IMR-90 (cell line): Measurements from ENCODE around the gene MUC20. TPM values are rescaled to one million over a fixed set of nuclear protein-coding genes. Genes with fewer than 3 reads are reported as not detected.
A peak's percentile ranks its signal among the peaks of the same experiment; 100 is the strongest.

Experiments used
- ATAC-seq: fragments of 200-7000 bp; cut with Tn5 transposase; 2 replicates; pipeline ENCODE4 v1.9.1; 2020; ENCODE audit warnings: low read depth, mild to moderate bottlenecking, moderate library complexity
- BruUV-seq: library from RNA; stranded (reverse); fragments of 400-500 nt; replicated peaks from 2 replicates; lab custom pipeline; 2021; lab: Mats Ljungman, UMichigan
- CTCF ChIA-PET: fragments of 300-600 bp; formaldehyde crosslinking; extraction: SDS; loops from one replicate; lab custom pipeline; 2021; ENCODE audit warnings: antibody characterized with exemption; lab: Yijun Ruan, JAX
- POLR2A ChIA-PET: fragments of 300-600 bp; sonication (Branson Sonifier 250); formaldehyde crosslinking; loops from one replicate; lab custom pipeline; 2022; ENCODE audit warnings: antibody characterized with exemption; ENCODE audit not compliant: unreplicated experiment; lab: Charles Lee
- DNase-seq: peaks from one replicate; pipeline ENCODE4 v3.0.0; 2013
- H2AFZ ChIP-seq: replicated peaks from 2 replicates; pipeline ENCODE3; 2013; ENCODE audit warnings: low read length, mild to moderate bottlenecking; ENCODE audit not compliant: poor library complexity
- H2AK5ac ChIP-seq: 2 replicates; pipeline ENCODE4 v1.6.1; 2013; ENCODE audit warnings: low read depth, low read length, inconsistent platforms
- H2AK9ac ChIP-seq: replicated peaks from 2 replicates; pipeline ENCODE3; 2013; ENCODE audit warnings: mild to moderate bottlenecking, low read depth, low read length, moderate library complexity; ENCODE audit not compliant: poor library complexity
- H2BK120ac ChIP-seq: 2 replicates; pipeline ENCODE4 v1.6.1; 2013; ENCODE audit warnings: low read depth, low read length, inconsistent platforms
- H2BK15ac ChIP-seq: 3 replicates; pipeline ENCODE4 v1.6.1; 2013; ENCODE audit warnings: low read depth, low read length, inconsistent platforms
- H2BK20ac ChIP-seq: 2 replicates; pipeline ENCODE4 v1.6.1; 2013; ENCODE audit warnings: low read depth, mild to moderate bottlenecking, inconsistent platforms, low read length, moderate library complexity
- H2BK5ac ChIP-seq: 2 replicates; pipeline ENCODE4 v1.6.1; 2013; ENCODE audit warnings: mild to moderate bottlenecking, low read depth, low read length, inconsistent platforms; ENCODE audit not compliant: poor library complexity, severe bottlenecking
- H3K14ac ChIP-seq: replicated peaks from 2 replicates; pipeline ENCODE4 v1.6.1; 2013; ENCODE audit warnings: low read depth, low read length, inconsistent platforms
- H3K18ac ChIP-seq: 2 replicates; pipeline ENCODE4 v1.6.1; 2013; ENCODE audit warnings: low read depth, low read length, control low read depth
- H3K23ac ChIP-seq: 2 replicates; pipeline ENCODE4 v1.6.1; 2013; ENCODE audit warnings: low read depth, low read length, inconsistent platforms
- H3K27ac ChIP-seq: 2 replicates; pipeline ENCODE4 v1.5.1; 2013; ENCODE audit warnings: mild to moderate bottlenecking, control low read depth, low read length; ENCODE audit not compliant: insufficient read depth
- H3K27me3 ChIP-seq: 2 replicates; pipeline ENCODE4 v1.6.1; 2013; ENCODE audit warnings: low read length; ENCODE audit not compliant: control insufficient read depth, insufficient read depth
- H3K36me3 ChIP-seq: 2 replicates; pipeline ENCODE4 v1.6.1; 2013; ENCODE audit warnings: low read length, mixed read lengths; ENCODE audit not compliant: control insufficient read depth, insufficient read depth
- H3K4ac ChIP-seq: 2 replicates; pipeline ENCODE4 v1.6.1; 2013; ENCODE audit warnings: low read depth, low read length, inconsistent platforms
- H3K4me1 ChIP-seq: 2 replicates; pipeline ENCODE4 v1.6.1; 2013; ENCODE audit warnings: low read length, mixed read lengths; ENCODE audit not compliant: control insufficient read depth, insufficient read depth
- H3K4me2 ChIP-seq: 2 replicates; pipeline ENCODE4 v1.6.1; 2013; ENCODE audit warnings: low read depth, mild to moderate bottlenecking, control low read depth, low read length, moderate library complexity
- H3K4me3 ChIP-seq: 2 replicates; pipeline ENCODE4 v1.5.1; 2013; ENCODE audit warnings: low read depth, mild to moderate bottlenecking, control low read depth, low read length, moderate library complexity; ENCODE audit not compliant: insufficient read depth
- H3K56ac ChIP-seq: 2 replicates; pipeline ENCODE4 v1.6.1; 2013; ENCODE audit warnings: low read length, inconsistent platforms; ENCODE audit not compliant: insufficient read depth; ENCODE audit errors: extremely low read depth
- H3K79me1 ChIP-seq, 2 experiments: 2 replicates each; pipeline ENCODE4 v1.6.1; 2013; ENCODE audit warnings: low read length in 2 of 2, inconsistent platforms in 1 of 2, low read depth in 1 of 2
- H3K9ac ChIP-seq: 2 replicates; pipeline ENCODE4 v1.6.1; 2013; ENCODE audit warnings: low read depth, low read length, control low read depth
- H3K9me1 ChIP-seq: 2 replicates; pipeline ENCODE4 v1.6.1; 2013; ENCODE audit warnings: low read length, inconsistent platforms; ENCODE audit not compliant: insufficient read depth
- H3K9me3 ChIP-seq: 2 replicates; pipeline ENCODE4 v1.6.1; 2013; ENCODE audit warnings: low read length; ENCODE audit not compliant: control insufficient read depth, insufficient read depth
- H4K20me1 ChIP-seq: 2 replicates; pipeline ENCODE4 v1.6.1; 2013; ENCODE audit warnings: low read length, inconsistent platforms; ENCODE audit not compliant: insufficient read depth
- H4K5ac ChIP-seq: 2 replicates; pipeline ENCODE4 v1.6.1; 2013; ENCODE audit warnings: mild to moderate bottlenecking, low read depth, low read length, control low read depth
- H4K8ac ChIP-seq, 2 experiments: 2 replicates each; pipeline ENCODE4 v1.6.1; 2013; ENCODE audit warnings: low read depth in 2 of 2, low read length in 2 of 2, control low read depth in 1 of 2, inconsistent platforms in 1 of 2
- H4K91ac ChIP-seq: 2 replicates; pipeline ENCODE4 v1.6.1; 2013; ENCODE audit warnings: low read depth, low read length, inconsistent platforms; ENCODE audit not compliant: insufficient read depth
- BHLHE40 ChIP-seq: fragments of 150-350 bp; IDR thresholded peaks from 2 replicates; pipeline ENCODE4 v1.6.1; 2016; ENCODE audit warnings: mild to moderate bottlenecking, low read depth, low read length
- CEBPB ChIP-seq: IDR thresholded peaks from 2 replicates; pipeline ENCODE4 v1.6.1; 2012; ENCODE audit warnings: low read depth, low read length, improper control_type of control experiment
- CTCF ChIP-seq: conservative IDR thresholded peaks from 2 replicates; pipeline ENCODE4 v1.5.1; 2012; ENCODE audit warnings: mild to moderate bottlenecking, low read depth, low read length, improper control_type of control experiment
- ELK1 ChIP-seq: fragments of 150-350 bp; IDR thresholded peaks from 2 replicates; pipeline ENCODE4 v1.6.1; 2016; ENCODE audit warnings: low read depth, mild to moderate bottlenecking, low read length, moderate library complexity, borderline replicate concordance
- FOS ChIP-seq: fragments of 150-350 bp; IDR thresholded peaks from 2 replicates; pipeline ENCODE4 v1.6.1; 2016; ENCODE audit warnings: low read depth, low read length
- MAFK ChIP-seq: IDR thresholded peaks from 2 replicates; pipeline ENCODE4 v1.6.1; 2012; ENCODE audit warnings: low read depth, low read length, improper control_type of control experiment
- NFE2L2 ChIP-seq: fragments of 150-350 bp; IDR thresholded peaks from 2 replicates; pipeline ENCODE4 v1.6.1; 2016; ENCODE audit warnings: low read depth, mild to moderate bottlenecking, low read length
- RAD21 ChIP-seq: IDR thresholded peaks from 2 replicates; pipeline ENCODE4 v1.6.1; 2012; ENCODE audit warnings: low read length, improper control_type of control experiment
- RCOR1 ChIP-seq: IDR thresholded peaks from 2 replicates; pipeline ENCODE4 v1.6.1; 2012; ENCODE audit warnings: mild to moderate bottlenecking, low read length, improper control_type of control experiment; ENCODE audit not compliant: insufficient replicate concordance
- RFX5 ChIP-seq: IDR thresholded peaks from 2 replicates; pipeline ENCODE4 v1.8.0; 2012; ENCODE audit warnings: low read depth, mild to moderate bottlenecking, low read length, moderate library complexity
- SMC3 ChIP-seq: fragments of 150-350 bp; IDR thresholded peaks from 2 replicates; pipeline ENCODE4 v1.6.1; 2016; ENCODE audit warnings: low read depth, mild to moderate bottlenecking, antibody characterized with exemption, low read length, moderate library complexity
- USF2 ChIP-seq: fragments of 150-350 bp; IDR thresholded peaks from 2 replicates; pipeline ENCODE4 v1.6.1; 2017; ENCODE audit warnings: mild to moderate bottlenecking, antibody characterized with exemption, low read length, low read depth
- WGBS, 2 experiments: methylation state at CpG; one replicate each; pipeline versions ENCODE4 v1.1.5 to v1.1.7; 2013; ENCODE audit warnings: missing lambda C conversion rate in 2 of 2; ENCODE audit not compliant: insufficient read length in 1 of 2; ENCODE audit errors: extremely low coverage in 2 of 2; 5-methylcytosine and 5-hydroxymethylcytosine counted together
- dilution Hi-C: fragments of 300-500 bp; cut with HindIII; formaldehyde crosslinking; loops from one replicate; pipeline ENCODE4 v1.14.3; 2018; ENCODE audit warnings: low sequenced_read_pairs; ENCODE audit not compliant: unreplicated experiment
- in situ Hi-C: fragments of 300-500 bp; cut with MboI; formaldehyde crosslinking; loops from 3 replicates; pipeline ENCODE4 v1.14.3; 2019; ENCODE audit warnings: low sequenced_read_pairs, inconsistent platforms, mixed read lengths
- intact Hi-C: fragments of 100-400 bp; cut with micrococcal nuclease; formaldehyde crosslinking; loops from 2 replicates; pipeline ENCODE4 v1.10.0; 2022
- polyA plus RNA-seq, 3 experiments: library from polyadenylated mRNA; depleted of rRNA; stranded (reverse); fragments of >200 nt; gene quantifications; 2 replicates each; pipeline ENCODE4 v1.2.3, GENCODE V29; 2012; ENCODE audit warnings: low replicate concordance in 1 of 3
- total RNA-seq: library from RNA; depleted of rRNA; stranded (reverse); fragments of >200 nt; gene quantifications from 2 replicates; pipeline ENCODE4 v1.2.3, GENCODE V29; 2012

The MUC20 gene
- total and polyA plus RNA-seq, 2 of the 4 experiments (the other 2 are of a cell fraction) = 0.12 TPM; not detected in 1

GRCh38 chr3:195732940-195733339 is 12.2 kb downstream of the MUC20 start:
- no TSS peak for BruUV-seq
- no peak for TF ChIP-seq RFX5
- no peak for TF ChIP-seq CTCF
- no peak for TF ChIP-seq RAD21
- no peak for TF ChIP-seq CEBPB
- TF ChIP-seq USF2 = no peak
- no peak for TF ChIP-seq RCOR1
- no peak for TF ChIP-seq BHLHE40
- no peak for TF ChIP-seq MAFK
- TF ChIP-seq SMC3 = no peak
- TF ChIP-seq NFE2L2 = no peak
- no peak for TF ChIP-seq FOS
- no peak for TF ChIP-seq ELK1
- no peaks in the 10 kb centered on the region for H3K36me3 ChIP-seq
- H2BK5ac ChIP-seq = no peak overlapping the region
- H3K4me1 ChIP-seq = no peaks in the 10 kb centered on the region
- no peaks in the 10 kb centered on the region for H3K9me1 ChIP-seq
- no peak overlapping the region for H3K9ac ChIP-seq
- CTCF ChIA-PET = no interaction called here
- peak; percentile 36 for DNase-seq
- peak overlapping the region; percentile 47 for H2AK9ac ChIP-seq
- H4K91ac ChIP-seq = no peak overlapping the region
- WGBS, 2 experiments = 48% methylated on average over 12 of the region's 12 CpGs; no CpG with 5 or more reads in 1 of the 2 experiments
- H3K4me3 ChIP-seq = no peak overlapping the region
- H3K18ac ChIP-seq = no peak overlapping the region
- H4K8ac ChIP-seq = no peak overlapping the region
- no peak overlapping the region for H2BK15ac ChIP-seq
- no peak overlapping the region for H3K23ac ChIP-seq
- peaks cover 58% of the 10 kb centered on the region for H3K27me3 ChIP-seq
- no peak overlapping the region for H3K4me2 ChIP-seq
- H3K56ac ChIP-seq = no peak overlapping the region
- no peak overlapping the region for H2BK120ac ChIP-seq
- H3K4ac ChIP-seq = no peak overlapping the region
- peak; percentile 25 for ATAC-seq
- dilution Hi-C loops (no loop called here), intact Hi-C loops (no loop called here), in situ Hi-C loops (no loop called here)
- POLR2A ChIA-PET = interaction anchor here (0.6 kb wide), 1 partner anchor 13 kb away, joined by 3 read pairs; no protein-coding TSS in a partner anchor
- no peak overlapping the region for H2BK20ac ChIP-seq
- no peak overlapping the region for H3K14ac ChIP-seq
- H3K79me1 ChIP-seq = no peaks in the 10 kb centered on the region
- peak overlapping the region; percentile 7 for H2AFZ ChIP-seq
- H3K9me3 ChIP-seq = no peaks in the 10 kb centered on the region
- no peaks in the 10 kb centered on the region for H4K20me1 ChIP-seq
- no peak overlapping the region for H2AK5ac ChIP-seq
- no peak overlapping the region for H3K27ac ChIP-seq
- no peak overlapping the region for H4K5ac ChIP-seq
